Stimulated activated CD4-positive, alpha-beta T cell treated with anti-CD3 and anti-CD28 coated beads, TNF-alpha, amount 100 ng/mL, for 4 hours (primary cell): Measurements from ENCODE around the gene DMRT1.

ENCODE experiments used
- DNase-seq, 3 experiments: peaks; one replicate each; pipeline ENCODE4 v3.0.0-alpha.2; 2020; ENCODE audit warnings: low read depth in 3 of 3

The DMRT1 gene

DNA sequence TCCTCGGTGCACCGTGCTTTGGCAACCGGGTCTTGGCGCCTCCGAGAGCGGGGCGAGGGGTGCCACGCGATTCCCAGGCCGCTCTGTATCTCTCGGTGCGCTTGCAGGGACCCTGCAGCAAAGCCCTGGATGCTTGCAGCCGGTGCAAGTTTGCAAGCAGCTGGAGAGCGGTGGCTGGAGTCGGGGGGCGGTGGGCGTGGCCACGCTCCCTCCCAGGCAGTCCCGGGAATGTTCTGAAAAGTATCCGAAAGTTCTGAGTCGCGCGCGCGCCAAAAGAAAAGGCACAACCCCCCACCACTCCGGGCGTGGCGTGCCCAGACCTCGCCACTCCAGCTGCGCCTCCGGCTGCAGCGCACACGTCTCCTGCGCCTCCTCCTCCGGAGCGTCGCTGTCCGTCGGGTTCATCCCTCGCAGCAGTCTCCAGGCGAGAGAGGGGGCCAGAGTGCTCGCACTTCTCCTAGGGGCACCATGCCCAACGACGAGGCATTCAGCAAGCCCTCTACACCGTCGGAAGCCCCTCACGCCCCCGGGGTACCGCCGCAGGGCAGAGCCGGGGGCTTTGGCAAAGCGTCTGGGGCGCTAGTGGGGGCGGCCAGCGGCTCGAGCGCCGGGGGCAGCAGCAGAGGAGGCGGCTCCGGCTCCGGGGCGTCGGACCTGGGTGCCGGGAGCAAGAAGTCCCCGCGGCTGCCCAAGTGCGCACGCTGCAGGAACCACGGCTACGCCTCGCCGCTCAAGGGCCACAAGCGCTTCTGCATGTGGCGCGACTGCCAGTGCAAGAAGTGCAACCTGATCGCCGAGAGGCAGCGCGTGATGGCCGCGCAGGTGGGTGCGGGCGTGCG lies at the start of gene DMRT1:
Gene DMRT1 (plus strand): TSS at position 327 of the 839 bp plus-strand sequence. CDS start 142 bp downstream, at position 469.
- no peak for DNase-seq

DNA sequence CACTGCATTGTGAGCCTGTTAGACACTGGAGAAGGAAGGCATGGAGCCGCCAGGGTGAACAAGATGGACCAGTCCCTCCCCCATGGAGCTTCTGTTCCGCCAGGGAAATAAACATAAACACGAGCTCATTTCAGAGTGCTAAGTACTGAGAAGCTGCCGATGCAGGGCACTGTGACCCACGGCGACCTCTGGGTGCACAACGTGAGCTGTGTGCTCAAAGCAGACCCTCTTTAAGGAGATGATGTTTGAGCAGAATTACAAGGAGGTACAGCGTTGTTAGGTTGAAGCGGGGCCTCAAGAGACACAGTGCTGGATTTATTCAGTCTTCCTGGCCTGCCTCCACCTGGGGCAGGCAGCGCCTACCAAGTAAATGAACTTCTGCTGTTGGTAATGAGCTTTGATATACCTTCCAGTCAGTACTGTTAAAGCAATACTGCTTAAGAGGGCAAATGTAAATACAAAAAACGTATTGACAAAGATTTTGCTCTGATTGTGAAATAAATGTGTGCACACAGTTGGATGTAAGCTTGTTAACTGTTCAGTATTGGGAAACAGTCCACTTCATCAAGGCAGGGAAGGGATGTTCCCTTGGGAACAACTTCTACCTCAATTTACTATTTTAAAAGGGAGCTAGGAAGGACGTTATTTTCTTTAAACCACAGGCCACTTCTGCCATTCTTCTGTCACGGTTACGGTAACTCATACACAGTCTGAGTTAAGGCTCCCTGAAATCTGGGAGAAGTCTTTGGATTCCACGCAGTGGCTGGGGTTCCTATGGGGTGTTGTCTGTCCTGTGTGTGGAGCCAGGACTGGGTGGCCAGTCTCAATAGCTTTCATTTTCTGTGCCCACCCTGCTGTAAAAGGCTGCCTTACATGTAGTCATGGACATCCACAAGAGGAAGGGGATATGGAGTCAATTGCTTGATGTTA lies 48.9 kb upstream of the DMRT1 start:
- no peak for DNase-seq

- no peak for DNase-seq
These were observed 47.1 kb upstream of the DMRT1 start for GRCh38 chr9:794386-794785.

DNA sequence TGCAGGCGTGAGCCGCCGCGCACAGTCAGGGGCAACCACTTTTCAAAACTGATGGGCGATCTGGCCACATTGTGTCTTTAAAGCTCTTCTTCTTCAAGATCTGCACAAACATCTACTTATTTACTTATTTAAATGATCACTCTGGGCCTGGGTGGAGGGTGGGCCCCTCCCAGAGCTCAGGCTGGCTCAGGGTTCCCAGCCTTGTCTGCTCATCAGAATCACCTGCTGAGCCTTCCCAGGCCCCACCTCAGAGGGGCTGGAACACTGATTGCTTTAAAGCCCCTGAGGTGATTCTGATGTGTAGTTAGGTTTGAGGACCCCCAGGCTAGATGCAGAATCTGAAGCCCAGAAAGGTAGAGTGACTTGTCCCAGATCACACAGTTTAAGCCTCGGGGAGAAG lies 45.6 kb upstream of the DMRT1 start:
- DNase-seq: no peak

- DNase-seq: no peak
These were observed 40.8 kb upstream of the DMRT1 start for GRCh38 chr9:800591-801150.

- DNase-seq: no peak
These were observed 40.0 kb upstream of the DMRT1 start for GRCh38 chr9:801399-802071.

DNA sequence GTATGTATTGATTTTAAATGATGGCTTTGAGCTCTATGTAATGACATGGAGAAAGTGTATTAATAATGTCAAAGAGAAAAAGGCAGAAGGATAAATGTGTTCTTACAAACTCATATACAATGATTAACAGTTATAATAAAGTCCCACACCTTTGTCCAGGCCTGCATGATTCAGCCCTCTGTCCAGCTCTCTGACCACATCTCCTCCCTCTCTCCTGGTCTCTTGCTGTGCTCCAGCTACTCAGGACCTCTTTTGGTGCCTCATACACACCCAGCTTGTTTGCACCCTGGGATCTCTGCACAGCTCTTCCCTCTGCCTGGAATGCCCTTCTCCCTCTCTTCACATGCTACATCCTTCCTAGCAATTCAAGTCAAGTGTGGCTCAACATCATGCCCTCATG lies 37.5 kb upstream of the DMRT1 start:
- DNase-seq: no peak

DNA sequence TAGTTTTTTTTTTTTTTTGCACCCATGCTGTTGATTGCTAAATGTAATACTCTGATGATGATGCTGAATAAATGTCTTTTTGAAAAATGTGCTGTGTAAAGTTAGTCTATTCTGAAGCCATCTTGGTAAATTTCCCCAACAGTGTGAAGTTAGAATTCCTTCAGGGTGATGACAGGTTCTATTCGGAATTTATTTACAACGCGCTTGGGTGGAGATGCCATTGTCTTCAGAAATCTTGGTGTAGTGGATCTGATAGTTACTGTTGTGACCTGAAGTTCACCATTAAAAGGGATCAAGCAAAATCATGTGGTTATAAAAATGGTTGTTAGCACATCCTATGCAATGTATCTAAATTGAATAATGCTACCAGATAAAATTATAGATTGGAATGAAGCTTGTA lies 36.3 kb upstream of the DMRT1 start:
- no peak for DNase-seq

DNA sequence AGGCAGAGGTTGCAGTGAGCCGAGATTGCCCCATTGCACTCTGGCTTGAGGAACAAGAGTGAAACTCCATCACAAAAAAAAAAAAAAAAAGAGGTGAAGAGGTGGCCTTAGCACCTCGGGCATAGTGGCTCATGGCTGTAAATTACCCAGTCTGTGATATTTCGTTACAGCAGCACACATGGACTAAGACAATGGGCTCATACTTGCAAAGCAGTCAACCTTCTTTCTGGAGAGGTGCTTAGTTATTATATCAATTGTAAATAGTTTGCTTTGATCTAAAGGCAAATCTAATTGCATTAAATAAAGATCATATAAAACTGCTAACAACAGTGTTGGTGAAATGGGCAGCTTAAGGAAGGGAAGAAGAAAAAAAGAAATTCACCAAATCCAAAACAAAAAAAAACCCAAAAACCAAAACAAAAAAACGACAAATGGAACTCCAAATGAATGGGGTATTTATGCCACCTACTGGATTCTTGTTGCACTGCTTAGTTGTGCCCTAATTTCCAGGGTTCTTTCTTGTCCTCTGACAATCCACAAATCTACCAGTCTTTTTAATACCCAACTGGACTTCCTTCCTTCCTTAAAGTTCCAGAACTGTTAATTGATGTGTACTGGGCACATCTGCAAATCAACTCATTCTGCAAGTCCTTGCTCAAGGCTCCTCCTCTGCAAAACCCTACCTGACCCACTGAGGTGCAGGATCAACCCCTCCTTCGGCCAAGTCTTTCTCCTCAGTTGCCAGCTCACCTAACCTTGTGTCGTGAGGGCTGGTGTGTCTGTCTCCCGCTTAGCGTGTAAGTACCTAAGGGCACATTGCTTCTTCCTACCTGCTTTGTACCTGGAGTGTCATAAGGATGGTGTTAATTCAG lies 35.0 kb upstream of the DMRT1 start:
- DNase-seq: no peak

- no peak for DNase-seq
These were observed 30.4 kb upstream of the DMRT1 start for GRCh38 chr9:811106-811531.

DNA sequence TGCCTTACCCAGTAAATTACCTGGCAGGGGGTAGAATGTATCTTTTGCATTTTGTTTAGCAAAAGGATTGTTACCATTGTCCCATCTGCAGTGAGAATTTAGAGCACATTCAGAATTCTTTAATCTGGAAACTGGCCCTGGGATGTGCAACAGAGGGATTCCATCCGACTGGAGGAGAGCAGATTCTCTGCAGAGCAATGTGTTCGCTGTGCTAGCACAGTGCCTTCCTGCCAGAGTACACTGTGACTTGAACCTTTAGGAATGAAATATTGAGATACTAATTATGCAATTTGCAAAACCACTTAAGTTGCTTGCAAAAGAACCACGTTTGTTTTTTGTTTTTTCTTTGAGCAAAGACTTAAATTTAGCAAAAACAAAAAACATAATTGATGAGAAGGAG lies 22.5 kb upstream of the DMRT1 start:
- no peak for DNase-seq

GRCh38 chr9:826500-827280 lies 14.8 kb upstream of the DMRT1 start:
- no peak for DNase-seq

- DNase-seq: no peak
These were observed 1.2 kb upstream of the DMRT1 start for GRCh38 chr9:840343-840742.

DNA sequence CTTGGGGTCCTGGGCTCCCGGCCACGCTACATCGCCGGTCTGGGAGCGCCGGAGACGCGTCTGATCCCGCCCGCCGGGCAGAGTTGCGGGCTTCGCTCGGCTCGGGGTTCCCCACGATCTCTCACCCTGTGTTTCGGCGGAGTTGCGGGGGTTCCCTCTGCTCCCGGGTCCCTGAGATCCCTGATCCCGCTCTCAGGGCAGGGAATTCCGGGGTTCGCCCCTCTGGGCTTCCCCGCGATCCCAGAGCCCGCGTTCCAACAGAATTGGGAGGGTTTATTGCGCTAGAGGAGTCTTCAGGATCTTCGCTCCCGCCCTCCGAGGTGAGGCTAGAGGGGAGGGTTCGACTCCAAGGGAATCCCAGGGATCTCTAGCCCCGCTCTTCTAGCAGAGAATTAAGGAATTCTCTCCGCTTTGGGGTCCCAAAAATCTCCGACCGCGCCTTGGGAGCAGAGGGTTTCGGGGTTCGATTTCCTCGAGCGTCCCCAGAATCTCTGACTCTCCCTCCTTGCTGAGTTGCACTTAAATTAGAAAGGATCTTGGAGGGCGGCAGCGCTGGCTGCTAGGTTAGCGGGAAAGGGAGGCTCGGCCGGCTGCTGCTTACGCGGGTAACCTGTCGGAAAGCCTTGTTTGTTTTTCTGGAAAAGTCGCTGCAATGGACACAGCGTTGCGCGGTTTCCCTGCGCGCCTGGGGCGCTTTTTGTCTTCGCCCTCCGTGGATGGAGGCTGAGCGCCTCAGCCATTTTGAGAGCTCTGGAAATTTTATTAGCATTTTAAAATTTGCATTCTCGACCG lies 1.3 kb downstream of the DMRT1 start:
- no peak for DNase-seq

GRCh38 chr9:843427-843785 lies 1.9 kb downstream of the DMRT1 start:
- no peak for DNase-seq

DNA sequence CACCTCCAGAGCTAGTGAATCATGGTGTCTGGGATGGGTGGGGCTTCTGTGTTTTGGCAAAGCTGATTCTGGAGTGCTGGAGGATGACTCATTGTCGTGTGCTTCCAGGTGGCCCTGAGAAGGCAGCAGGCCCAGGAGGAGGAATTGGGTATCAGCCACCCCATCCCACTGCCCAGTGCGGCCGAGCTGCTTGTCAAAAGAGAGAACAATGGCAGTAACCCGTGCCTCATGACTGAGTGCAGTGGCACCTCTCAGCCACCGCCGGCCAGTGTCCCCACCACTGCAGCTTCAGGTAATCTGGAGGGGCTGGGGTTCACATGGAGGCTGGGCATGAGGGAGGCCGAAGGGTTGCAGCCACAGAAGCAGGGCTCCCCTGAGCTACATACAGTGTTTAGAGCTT lies 5.4 kb downstream of the DMRT1 start:
- DNase-seq: no peak

DNA sequence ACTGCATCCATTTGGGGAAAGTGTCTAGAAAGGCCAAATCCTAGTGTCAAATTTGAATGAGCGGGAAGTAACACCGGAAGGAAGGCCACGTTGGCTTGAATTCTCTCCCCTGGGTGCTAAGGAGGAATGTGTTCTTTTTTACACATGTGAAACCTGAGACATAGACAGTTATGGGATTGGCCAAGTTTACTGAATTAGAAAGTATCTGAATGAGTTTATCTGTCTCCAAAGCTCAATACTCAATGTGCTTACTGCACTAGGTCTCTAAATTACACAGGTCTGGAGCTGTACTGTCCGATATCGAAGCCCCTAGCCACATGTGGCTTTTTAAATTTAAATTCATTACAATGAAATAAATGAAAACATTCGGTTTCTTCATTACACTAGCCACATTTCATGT lies 6.0 kb downstream of the DMRT1 start:
- no peak for DNase-seq

GRCh38 chr9:849431-849830 lies 7.9 kb downstream of the DMRT1 start:
- DNase-seq: no peak

GRCh38 chr9:852539-852938 lies 11.0 kb downstream of the DMRT1 start:
- DNase-seq: no peak
